Loucy (cell line): ENCODE data around the gene MTERF2.

ENCODE experiments used
- H2AFZ ChIP-seq: fragments of 200-600 bp; sonication (generic); 2 replicates; pipeline ENCODE4 v1.6.0; 2016; ENCODE audit warnings: antibody characterized with exemption, mild to moderate bottlenecking, low read length, moderate library complexity
- H3F3A ChIP-seq: fragments of 200-600 bp; 2 replicates; pipeline ENCODE4 v1.6.0; 2016; ENCODE audit warnings: antibody characterized with exemption, low read depth, mild to moderate bottlenecking
- H3K27me3 ChIP-seq: fragments of 200-600 bp; sonication (generic); 2 replicates; pipeline ENCODE4 v1.6.1; 2014; ENCODE audit warnings: low read length, mild to moderate bottlenecking; ENCODE audit not compliant: insufficient read depth, poor library complexity, severe bottlenecking
- H3K36me3 ChIP-seq: fragments of 200-600 bp; sonication (generic); 2 replicates; pipeline ENCODE4 v1.6.1; 2016; ENCODE audit warnings: low read length; ENCODE audit not compliant: insufficient read depth
- H3K4me1 ChIP-seq: fragments of 200-600 bp; sonication (generic); 2 replicates; pipeline ENCODE4 v1.5.1; 2014; ENCODE audit warnings: low read length, mild to moderate bottlenecking; ENCODE audit not compliant: insufficient read depth, poor library complexity, severe bottlenecking
- H3K4me2 ChIP-seq: fragments of 200-600 bp; sonication (generic); 2 replicates; pipeline ENCODE4 v1.6.0; 2014; ENCODE audit warnings: antibody characterized with exemption, low read length, low read depth, mild to moderate bottlenecking; ENCODE audit not compliant: poor library complexity, severe bottlenecking
- H3K4me3 ChIP-seq: fragments of 200-600 bp; sonication (generic); 2 replicates; pipeline ENCODE4 v1.5.1; 2014; ENCODE audit warnings: low read length, mild to moderate bottlenecking, mixed read lengths; ENCODE audit not compliant: poor library complexity, severe bottlenecking
- H3K79me2 ChIP-seq: fragments of 200-600 bp; sonication (generic); 2 replicates; pipeline ENCODE4 v1.6.1; 2014; ENCODE audit warnings: low read length; ENCODE audit not compliant: insufficient read depth
- H3K9ac ChIP-seq: fragments of 200-600 bp; sonication (generic); 2 replicates; pipeline ENCODE4 v1.6.0; 2014; ENCODE audit warnings: mild to moderate bottlenecking, low read depth, low read length, moderate library complexity; ENCODE audit not compliant: poor library complexity, severe bottlenecking
- H3K9me2 ChIP-seq: fragments of 200-600 bp; sonication (generic); replicated peaks from 2 replicates; pipeline ENCODE4 v1.6.1; 2016; ENCODE audit warnings: low read depth, low read length, mixed read lengths
- H3K9me3 ChIP-seq: fragments of 200-600 bp; sonication (generic); 2 replicates; pipeline ENCODE4 v1.6.1; 2014; ENCODE audit warnings: mild to moderate bottlenecking, antibody characterized with exemption, low read length, low read depth; ENCODE audit not compliant: insufficient read depth
- H4K20me1 ChIP-seq: fragments of 200-600 bp; sonication (generic); 2 replicates; pipeline ENCODE4 v1.6.0; 2014; ENCODE audit warnings: antibody characterized with exemption, low read length, mild to moderate bottlenecking; ENCODE audit not compliant: insufficient read depth, poor library complexity, severe bottlenecking
- CTCF ChIP-seq: fragments of 200-600 bp; sonication (generic); conservative IDR thresholded peaks from 2 replicates; pipeline ENCODE4 v1.5.1; 2014; ENCODE audit warnings: mild to moderate bottlenecking, antibody characterized with exemption, low read length
- EZH2phosphoT487 ChIP-seq: fragments of 200-600 bp; IDR thresholded peaks from 2 replicates; pipeline ENCODE4 v1.6.1; 2018; ENCODE audit warnings: antibody characterized with exemption, mild to moderate bottlenecking, moderate library complexity, borderline replicate concordance

MTERF2 gene

DNA sequence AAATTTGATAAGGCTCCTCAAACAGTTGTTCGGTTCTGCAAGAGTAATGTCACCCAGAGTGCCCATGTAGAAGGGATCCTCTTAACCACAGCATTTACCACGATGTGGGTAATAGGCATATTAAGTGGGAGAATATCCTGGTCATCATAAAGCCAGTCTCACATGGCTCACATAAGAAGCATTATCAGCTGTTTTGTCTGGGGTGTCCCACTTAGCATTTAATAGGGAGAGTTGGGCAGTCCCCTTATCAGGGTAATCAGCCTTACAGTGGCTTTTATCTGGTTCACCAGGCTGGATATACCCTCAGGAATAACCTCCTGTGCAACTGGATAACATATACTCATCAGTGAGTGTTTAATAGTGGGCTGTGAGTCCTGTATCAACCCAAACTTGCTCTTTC lies 44.2 kb downstream of the MTERF2 start:
- Histone ChIP-seq H3F3A (no peaks in the 10 kb centered on the region), H3K9me2 (no peaks in the 10 kb centered on the region), H3K9me3 (0 out of 2 replicates have a peak, but pooled peaks cover 5% of the 10 kb centered on the region), H3K9ac (no peak overlapping the region), H4K20me1 (no peaks in the 10 kb centered on the region), H3K4me2 (no peak overlapping the region), H3K79me2 (no peaks in the 10 kb centered on the region), H3K4me1 (no peaks in the 10 kb centered on the region), H3K27me3 (no peaks in the 10 kb centered on the region), H3K36me3 (no peaks in the 10 kb centered on the region), H3K4me3 (no peak overlapping the region), H2AFZ (no peak overlapping the region)
- TF ChIP-seq EZH2phosphoT487 (no peak), CTCF (no peak)

DNA sequence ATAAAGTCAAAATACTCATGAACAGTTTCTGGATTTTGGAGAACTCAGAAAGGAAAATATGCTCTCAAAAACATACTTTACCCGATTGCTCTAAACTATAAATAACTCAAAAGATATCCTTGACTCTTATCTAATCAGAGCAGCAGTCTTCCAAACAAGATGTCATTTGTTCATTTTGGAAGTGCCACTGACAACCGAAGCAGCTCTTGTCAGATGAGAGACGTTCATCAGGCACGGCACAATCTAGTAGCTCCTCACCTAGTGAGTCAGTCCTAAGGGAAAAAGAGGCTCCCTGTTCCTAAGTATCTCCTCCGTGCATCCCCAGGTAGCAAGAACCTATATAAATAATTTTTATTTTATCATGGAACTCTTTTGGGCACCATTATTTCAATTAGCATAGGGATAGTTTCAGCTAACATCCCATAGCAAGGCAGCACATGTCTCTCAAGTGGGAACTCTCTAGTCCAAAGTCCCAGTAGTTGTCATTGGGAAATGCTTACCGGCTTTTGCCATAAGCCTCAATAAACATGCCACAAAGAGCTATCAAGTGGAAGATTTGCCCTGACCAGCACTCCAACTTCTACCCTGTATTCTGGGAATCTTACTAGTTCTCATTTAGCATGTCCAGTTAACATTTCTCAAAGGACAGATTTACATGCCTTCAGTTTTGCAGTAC lies 45.3 kb downstream of the MTERF2 start:
- Histone ChIP-seq H3K9ac (no peak overlapping the region), H3K79me2 (no peaks in the 10 kb centered on the region), H3K4me1 (no peaks in the 10 kb centered on the region), H2AFZ (no peak overlapping the region), H3K27me3 (no peaks in the 10 kb centered on the region), H3K4me2 (no peak overlapping the region), H3K4me3 (no peak overlapping the region), H4K20me1 (no peaks in the 10 kb centered on the region), H3K9me2 (no peaks in the 10 kb centered on the region), H3K36me3 (no peaks in the 10 kb centered on the region), H3F3A (no peaks in the 10 kb centered on the region), H3K9me3 (0 out of 2 replicates have a peak, but pooled peaks cover 5% of the 10 kb centered on the region)
- TF ChIP-seq EZH2phosphoT487 = no peak
- TF ChIP-seq CTCF = no peak

GRCh38 chr12:106934277-106934676 lies 52.7 kb downstream of the MTERF2 start:
- H3K79me2 ChIP-seq = no peaks in the 10 kb centered on the region
- H3F3A ChIP-seq = no peaks in the 10 kb centered on the region

More at GRCh38 chr12:106934277-106934676, 52.7 kb downstream of the MTERF2 start:
- H3K9ac ChIP-seq = no peak overlapping the region
- H3K4me3 ChIP-seq = no peak overlapping the region
- H2AFZ ChIP-seq = no peak overlapping the region
- H3K4me1 ChIP-seq = no peaks in the 10 kb centered on the region
- no peaks in the 10 kb centered on the region for H3K9me2 ChIP-seq
- H3K27me3 ChIP-seq = no peaks in the 10 kb centered on the region
- H3K4me2 ChIP-seq = no peak overlapping the region
- no peaks in the 10 kb centered on the region for H3K9me3 ChIP-seq
- H3K36me3 ChIP-seq = no peaks in the 10 kb centered on the region
- TF ChIP-seq EZH2phosphoT487 (no peak), CTCF (no peak)
- H4K20me1 ChIP-seq = no peaks in the 10 kb centered on the region
